ENCODE measurements around the gene UBE2O.

DNA sequence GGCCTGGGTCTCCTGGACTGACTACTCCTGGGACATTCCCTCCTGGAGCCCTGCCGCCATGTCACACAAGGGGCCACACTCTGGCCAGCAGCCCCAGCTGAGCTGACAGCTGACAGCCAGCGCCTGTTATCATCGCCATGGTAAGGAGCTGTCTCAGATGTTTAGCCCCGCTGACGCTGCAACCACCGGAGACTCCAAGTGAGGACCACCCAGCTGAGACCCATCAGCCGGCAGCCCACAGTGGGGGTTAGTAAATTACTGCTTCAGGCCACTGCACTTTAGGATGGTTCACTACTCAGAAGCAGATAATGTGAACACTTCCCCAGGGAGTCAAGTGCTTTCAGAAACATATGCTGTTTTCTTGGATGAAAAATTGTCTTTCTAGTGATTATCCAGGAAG is 83.1 kb downstream of the UBE2O start:
- TF ChIP-seq, protein P1, sequence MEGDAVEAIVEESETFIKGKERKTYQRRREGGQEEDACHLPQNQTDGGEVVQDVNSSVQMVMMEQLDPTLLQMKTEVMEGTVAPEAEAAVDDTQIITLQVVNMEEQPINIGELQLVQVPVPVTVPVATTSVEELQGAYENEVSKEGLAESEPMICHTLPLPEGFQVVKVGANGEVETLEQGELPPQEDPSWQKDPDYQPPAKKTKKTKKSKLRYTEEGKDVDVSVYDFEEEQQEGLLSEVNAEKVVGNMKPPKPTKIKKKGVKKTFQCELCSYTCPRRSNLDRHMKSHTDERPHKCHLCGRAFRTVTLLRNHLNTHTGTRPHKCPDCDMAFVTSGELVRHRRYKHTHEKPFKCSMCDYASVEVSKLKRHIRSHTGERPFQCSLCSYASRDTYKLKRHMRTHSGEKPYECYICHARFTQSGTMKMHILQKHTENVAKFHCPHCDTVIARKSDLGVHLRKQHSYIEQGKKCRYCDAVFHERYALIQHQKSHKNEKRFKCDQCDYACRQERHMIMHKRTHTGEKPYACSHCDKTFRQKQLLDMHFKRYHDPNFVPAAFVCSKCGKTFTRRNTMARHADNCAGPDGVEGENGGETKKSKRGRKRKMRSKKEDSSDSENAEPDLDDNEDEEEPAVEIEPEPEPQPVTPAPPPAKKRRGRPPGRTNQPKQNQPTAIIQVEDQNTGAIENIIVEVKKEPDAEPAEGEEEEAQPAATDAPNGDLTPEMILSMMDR (IDR thresholded peaks at IDR 0.05; ENCODE audit: insufficient read depth, low read depth, low read length) = no peak
- TF ChIP-seq EZH2 (IDR thresholded peaks at IDR 0.05; ENCODE audit: insufficient read depth, low read length) = no peak
